ENCODE measurements around the gene MSL1.

Gene MSL1

GRCh38 chr17:40091691-40092397 lies 29.9 kb upstream of the MSL1 start:
- no peak for DNase-seq (ENCODE audit: low spot score)

GRCh38 chr17:40092581-40092980 lies 29.2 kb upstream of the MSL1 start:
- no peak for DNase-seq (ENCODE audit: low spot score)

- no peak for DNase-seq (ENCODE audit: low spot score)
These were observed 28.7 kb upstream of the MSL1 start for GRCh38 chr17:40093005-40093579.

DNA sequence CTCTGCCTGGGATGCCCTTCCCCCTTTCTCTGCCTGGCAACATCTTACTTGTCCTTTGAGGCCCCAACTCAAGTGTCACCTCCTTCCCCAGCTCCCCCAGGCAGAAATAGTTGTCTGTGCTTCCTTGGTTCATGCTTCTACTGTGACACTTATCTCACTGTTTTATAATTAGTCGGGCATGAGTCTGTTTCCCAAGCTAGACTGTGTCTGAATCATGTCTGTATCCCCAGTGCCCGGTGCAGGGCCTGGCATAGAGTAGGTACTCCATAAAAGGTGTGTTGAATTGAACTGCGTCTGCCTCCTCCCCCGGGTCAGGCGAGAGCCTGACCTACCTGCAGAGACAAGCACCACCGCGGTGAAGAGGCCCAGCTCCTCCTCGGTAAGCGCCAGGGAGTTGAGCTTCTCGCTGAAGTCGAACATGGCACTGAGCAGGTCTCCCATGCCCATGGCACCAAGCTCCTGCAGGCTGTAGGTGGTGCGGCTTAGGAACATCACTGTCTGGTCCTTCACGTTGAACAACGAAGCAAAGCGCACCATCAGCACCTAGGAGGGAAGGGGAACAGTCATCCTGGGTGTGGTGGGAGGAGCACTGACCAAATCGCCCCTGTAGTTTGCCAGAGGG lies 28.1 kb upstream of the MSL1 start:
- no peak for DNase-seq (ENCODE audit: low spot score)

GRCh38 chr17:40094874-40095273 lies 26.9 kb upstream of the MSL1 start:
- DNase-seq (ENCODE audit: low spot score), result no peak

- DNase-seq (ENCODE audit: low spot score), result no peak
These were observed 26.3 kb upstream of the MSL1 start for GRCh38 chr17:40095351-40095943.

DNA sequence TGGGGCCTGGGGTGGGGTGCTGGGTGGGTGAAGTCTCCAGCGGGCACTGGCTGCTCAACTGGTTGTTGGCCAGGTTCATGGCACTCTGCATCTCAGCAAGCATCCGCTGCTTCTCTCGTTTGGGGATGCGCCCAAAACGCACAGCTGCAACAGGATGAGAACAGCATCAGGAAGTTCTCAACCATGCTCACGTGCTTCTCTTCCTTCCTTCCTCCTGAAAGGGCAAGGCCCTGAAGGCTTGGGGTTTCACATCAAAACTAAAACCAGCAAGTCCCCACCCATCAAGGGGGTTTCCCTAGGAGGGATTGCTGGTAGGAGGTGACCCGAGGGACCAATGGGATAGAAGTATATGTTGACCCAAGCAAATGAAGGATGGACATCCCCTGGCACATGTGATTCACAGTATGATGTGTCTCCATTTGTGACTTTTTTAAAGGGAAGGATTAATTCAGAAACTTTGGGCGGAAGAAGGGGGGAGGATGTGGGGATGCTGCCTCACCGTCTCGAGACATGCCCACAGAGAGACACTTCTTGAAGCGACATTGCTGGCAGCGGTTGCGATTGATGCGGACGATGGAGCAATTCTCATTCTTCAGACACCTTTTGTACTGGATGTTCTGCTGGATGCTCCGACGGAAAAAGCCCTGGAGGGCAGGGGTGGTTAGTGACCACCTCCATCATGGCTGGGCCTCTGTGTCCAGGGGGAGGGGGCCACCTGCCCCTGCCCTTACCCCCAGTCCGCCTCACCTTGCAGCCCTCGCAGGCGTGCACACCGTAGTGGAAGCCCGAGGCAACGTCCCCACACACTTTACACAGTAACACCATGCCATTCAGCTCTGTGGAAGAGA lies 25.6 kb upstream of the MSL1 start:
- DNase-seq (ENCODE audit: low spot score), result peak; percentile 97

- DNase-seq (ENCODE audit: low spot score), result no peak
These were observed 24.7 kb upstream of the MSL1 start for GRCh38 chr17:40097087-40097486.

GRCh38 chr17:40097931-40098845 lies 23.6 kb upstream of the MSL1 start:
- peak; percentile 26 for DNase-seq (ENCODE audit: low spot score)

- peak; percentile 100 for DNase-seq (ENCODE audit: low spot score)
These were observed 22.7 kb upstream of the MSL1 start for GRCh38 chr17:40098846-40099618.

- DNase-seq (ENCODE audit: low spot score), result no peak
These were observed 22.0 kb upstream of the MSL1 start for GRCh38 chr17:40099619-40100418.

DNA sequence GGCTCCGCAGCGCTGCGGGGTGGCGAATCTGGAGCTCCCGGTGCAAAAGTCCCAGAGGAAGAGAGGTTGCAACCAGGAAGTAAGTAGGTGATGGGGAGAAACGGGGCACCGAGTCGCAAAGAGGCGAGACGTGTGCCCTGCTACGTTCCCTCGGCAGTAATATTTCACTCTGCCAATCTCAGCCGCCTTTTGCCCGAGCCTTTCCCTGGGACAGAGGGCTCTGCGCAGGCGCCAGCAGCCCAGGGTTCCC lies 21.4 kb upstream of the MSL1 start, which contains the start of gene NR1D1:
TSS of gene NR1D1 (minus strand) at position 171 of the 250 bp plus-strand sequence. CDS start 495 bp downstream, outside the sequence.
- no peak for DNase-seq (ENCODE audit: low spot score)

GRCh38 chr17:40100669-40101366 lies 21.0 kb upstream of the MSL1 start:
- DNase-seq (ENCODE audit: low spot score), result peak; percentile 93

DNA sequence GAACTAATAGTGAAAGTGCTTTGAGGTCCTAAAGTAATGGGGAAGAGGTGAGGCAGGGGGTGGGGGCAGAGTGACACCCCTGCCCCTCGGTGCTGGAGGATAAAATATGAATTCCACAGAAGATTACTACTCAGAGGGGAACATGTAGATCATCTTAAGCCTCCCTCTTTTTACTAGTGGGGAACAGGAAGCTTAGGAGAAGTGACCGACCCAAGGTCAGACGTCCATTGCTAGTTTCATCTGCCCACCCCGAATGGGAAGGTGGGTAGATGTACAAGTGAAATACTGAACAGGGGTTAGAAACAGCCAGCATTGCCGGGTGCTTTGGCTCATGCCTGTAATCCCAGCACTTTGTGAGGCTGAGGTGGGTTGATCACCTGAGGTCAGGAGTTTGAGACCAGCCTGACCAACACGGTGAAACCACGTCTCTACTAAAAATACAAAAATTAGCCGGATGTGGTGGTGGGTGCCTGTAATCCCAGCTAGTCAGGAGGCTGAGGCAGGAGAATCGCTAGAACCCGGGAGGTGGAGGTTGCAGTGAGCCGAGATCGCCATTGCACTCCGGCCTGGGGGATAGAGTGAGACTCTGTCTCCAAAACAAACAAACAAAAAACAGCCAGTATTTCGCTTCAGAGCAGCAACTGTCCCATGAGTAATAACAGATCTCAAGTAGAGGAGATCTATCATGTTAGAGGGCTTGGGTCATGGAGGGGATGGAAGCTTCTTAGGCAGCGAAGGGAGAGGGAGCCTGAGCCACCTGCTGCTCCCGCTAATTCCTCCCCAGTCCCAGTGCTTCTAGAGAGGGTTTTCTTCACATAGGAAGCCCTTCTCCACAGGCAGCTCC lies 20.2 kb upstream of the MSL1 start:
- no peak for DNase-seq (ENCODE audit: low spot score)

DNA sequence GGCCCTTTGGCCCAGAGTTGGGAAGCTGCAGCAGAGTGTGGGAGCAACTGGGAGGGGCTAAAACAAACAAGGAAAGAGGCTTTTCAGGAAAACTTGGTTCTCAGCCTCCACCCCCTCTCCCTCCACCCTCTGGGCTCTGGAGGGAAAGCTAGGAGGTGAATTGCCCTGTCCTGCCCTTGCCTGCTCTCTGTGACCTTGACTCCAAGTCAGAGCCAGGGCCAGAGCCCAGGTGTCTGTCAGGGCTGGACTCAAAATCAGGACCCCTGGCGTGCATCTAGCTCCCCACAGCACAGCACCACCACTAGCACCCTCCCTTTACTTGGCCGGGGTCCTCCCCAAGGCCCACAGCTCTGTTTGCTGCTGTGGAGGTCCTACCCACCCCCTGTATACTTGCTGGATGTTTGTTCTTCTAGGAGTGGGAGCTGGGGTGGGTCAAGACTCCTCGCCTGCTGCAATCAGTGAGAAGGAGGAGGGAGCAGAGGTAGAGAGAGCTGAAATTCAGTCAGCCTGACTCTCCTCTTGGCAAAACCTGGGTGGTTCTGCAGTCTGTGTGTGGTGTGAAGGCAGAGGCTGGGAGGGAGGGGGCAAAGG lies 18.6 kb upstream of the MSL1 start:
- DNase-seq (ENCODE audit: low spot score), result no peak

- DNase-seq (ENCODE audit: low spot score), result no peak
These were observed 18.1 kb upstream of the MSL1 start for GRCh38 chr17:40103688-40104087.

- no peak for DNase-seq (ENCODE audit: low spot score)
These were observed 16.9 kb upstream of the MSL1 start for GRCh38 chr17:40104594-40105486.
